ENCODE data around the gene IRGM. TPM values are rescaled to one million over a fixed set of nuclear protein-coding genes. Genes with fewer than 3 reads are reported as not detected.
"Not testable (repeated sequence)": the region's sequence is repeated elsewhere in the genome, so short reads cannot be mapped to it uniquely, and the experiment has no call there.

The IRGM gene
- polyA plus RNA-seq, 1 donor from 2014 or later: not detected

- Histone ChIP-seq H3K27ac (ENCODE audit: low read length) (no peak overlapping the region), H3K27me3 (ENCODE audit: insufficient read depth, low read depth, low read length) (no peaks in the 10 kb centered on the region), H3K36me3 (ENCODE audit: insufficient read depth, low read length) (no peaks in the 10 kb centered on the region), H2AFZ (ENCODE audit: low read depth, low read length) (no peak overlapping the region), H3K79me2 (replicated peaks; ENCODE audit: insufficient read depth, low read length) (no peaks in the 10 kb centered on the region), H3K9me2 (ENCODE audit: insufficient read depth, low read length) (no peaks in the 10 kb centered on the region), H3F3A (ENCODE audit: insufficient read depth, low read length, poor library complexity, severe bottlenecking) (no peaks in the 10 kb centered on the region), H3K9me3 (ENCODE audit: low read length) (no peaks in the 10 kb centered on the region), H3K4me2 (ENCODE audit: low read length) (no peak overlapping the region), H4K20me1 (ENCODE audit: insufficient read depth) (no peaks in the 10 kb centered on the region), H3K9ac (ENCODE audit: low read length) (no peak overlapping the region), H3K4me3 (ENCODE audit: low read length) (no peak overlapping the region)
- TF ChIP-seq RAD21 (conservative IDR thresholded peaks at IDR 0.05) (no peak), SMC3 (conservative IDR thresholded peaks at IDR 0.05; ENCODE audit: poor library complexity) (no peak), TAF1 (IDR thresholded peaks at IDR 0.05; ENCODE audit: low read depth) (no peak), EZH2 (IDR thresholded peaks at IDR 0.05; ENCODE audit: borderline replicate concordance, insufficient read depth, low read length, poor library complexity, severe bottlenecking) (no peak), EP300 (conservative IDR thresholded peaks at IDR 0.05; ENCODE audit: poor library complexity, severe bottlenecking) (no peak)
- TF ChIP-seq, protein P1, sequence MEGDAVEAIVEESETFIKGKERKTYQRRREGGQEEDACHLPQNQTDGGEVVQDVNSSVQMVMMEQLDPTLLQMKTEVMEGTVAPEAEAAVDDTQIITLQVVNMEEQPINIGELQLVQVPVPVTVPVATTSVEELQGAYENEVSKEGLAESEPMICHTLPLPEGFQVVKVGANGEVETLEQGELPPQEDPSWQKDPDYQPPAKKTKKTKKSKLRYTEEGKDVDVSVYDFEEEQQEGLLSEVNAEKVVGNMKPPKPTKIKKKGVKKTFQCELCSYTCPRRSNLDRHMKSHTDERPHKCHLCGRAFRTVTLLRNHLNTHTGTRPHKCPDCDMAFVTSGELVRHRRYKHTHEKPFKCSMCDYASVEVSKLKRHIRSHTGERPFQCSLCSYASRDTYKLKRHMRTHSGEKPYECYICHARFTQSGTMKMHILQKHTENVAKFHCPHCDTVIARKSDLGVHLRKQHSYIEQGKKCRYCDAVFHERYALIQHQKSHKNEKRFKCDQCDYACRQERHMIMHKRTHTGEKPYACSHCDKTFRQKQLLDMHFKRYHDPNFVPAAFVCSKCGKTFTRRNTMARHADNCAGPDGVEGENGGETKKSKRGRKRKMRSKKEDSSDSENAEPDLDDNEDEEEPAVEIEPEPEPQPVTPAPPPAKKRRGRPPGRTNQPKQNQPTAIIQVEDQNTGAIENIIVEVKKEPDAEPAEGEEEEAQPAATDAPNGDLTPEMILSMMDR (IDR thresholded peaks at IDR 0.05; ENCODE audit: poor library complexity, severe bottlenecking): no peak
- TF ChIP-seq, protein P2, sequence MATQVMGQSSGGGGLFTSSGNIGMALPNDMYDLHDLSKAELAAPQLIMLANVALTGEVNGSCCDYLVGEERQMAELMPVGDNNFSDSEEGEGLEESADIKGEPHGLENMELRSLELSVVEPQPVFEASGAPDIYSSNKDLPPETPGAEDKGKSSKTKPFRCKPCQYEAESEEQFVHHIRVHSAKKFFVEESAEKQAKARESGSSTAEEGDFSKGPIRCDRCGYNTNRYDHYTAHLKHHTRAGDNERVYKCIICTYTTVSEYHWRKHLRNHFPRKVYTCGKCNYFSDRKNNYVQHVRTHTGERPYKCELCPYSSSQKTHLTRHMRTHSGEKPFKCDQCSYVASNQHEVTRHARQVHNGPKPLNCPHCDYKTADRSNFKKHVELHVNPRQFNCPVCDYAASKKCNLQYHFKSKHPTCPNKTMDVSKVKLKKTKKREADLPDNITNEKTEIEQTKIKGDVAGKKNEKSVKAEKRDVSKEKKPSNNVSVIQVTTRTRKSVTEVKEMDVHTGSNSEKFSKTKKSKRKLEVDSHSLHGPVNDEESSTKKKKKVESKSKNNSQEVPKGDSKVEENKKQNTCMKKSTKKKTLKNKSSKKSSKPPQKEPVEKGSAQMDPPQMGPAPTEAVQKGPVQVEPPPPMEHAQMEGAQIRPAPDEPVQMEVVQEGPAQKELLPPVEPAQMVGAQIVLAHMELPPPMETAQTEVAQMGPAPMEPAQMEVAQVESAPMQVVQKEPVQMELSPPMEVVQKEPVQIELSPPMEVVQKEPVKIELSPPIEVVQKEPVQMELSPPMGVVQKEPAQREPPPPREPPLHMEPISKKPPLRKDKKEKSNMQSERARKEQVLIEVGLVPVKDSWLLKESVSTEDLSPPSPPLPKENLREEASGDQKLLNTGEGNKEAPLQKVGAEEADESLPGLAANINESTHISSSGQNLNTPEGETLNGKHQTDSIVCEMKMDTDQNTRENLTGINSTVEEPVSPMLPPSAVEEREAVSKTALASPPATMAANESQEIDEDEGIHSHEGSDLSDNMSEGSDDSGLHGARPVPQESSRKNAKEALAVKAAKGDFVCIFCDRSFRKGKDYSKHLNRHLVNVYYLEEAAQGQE (IDR thresholded peaks at IDR 0.05; ENCODE audit: borderline replicate concordance): no peak
Measured at GRCh38 chr5:150836064-150836463, 10.3 kb upstream of the IRGM start.

DNA sequence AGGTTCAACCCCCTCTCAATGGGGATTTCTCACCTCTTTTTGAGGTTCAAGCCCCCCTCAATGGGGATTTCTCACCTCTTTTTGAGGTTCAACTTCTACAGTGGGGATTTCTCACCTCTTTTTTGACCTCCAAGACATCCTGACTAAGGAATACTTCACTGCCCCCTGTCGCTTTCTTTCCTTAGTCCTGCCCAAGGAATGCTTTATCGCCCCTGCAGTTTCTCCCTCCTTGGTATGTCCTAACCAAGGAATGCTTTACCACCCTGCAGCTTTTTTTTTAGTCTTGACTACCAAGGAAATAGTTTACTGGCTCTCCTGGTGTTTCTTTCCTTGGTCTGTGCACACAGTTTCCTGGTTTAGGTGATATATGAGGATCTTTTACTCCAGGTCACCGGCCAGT lies 9.6 kb upstream of the IRGM start:
- no peaks in the 10 kb centered on the region for H3K9me3 ChIP-seq (ENCODE audit: low read length)
- no peak for TF ChIP-seq TAF1 (IDR thresholded peaks at IDR 0.05; ENCODE audit: low read depth)
- TF ChIP-seq, protein P2 (IDR thresholded peaks at IDR 0.05; ENCODE audit: borderline replicate concordance): no peak
- no peak for TF ChIP-seq EZH2 (IDR thresholded peaks at IDR 0.05; ENCODE audit: borderline replicate concordance, insufficient read depth, low read length, poor library complexity, severe bottlenecking)
- TF ChIP-seq, protein P1 (IDR thresholded peaks at IDR 0.05; ENCODE audit: poor library complexity, severe bottlenecking): no peak
- no peak for TF ChIP-seq RAD21 (conservative IDR thresholded peaks at IDR 0.05)
- no peak for TF ChIP-seq POLR2AphosphoS5 (IDR thresholded peaks at IDR 0.05)
- no peak for TF ChIP-seq EP300 (conservative IDR thresholded peaks at IDR 0.05; ENCODE audit: poor library complexity, severe bottlenecking)
- no peak for TF ChIP-seq SMC3 (conservative IDR thresholded peaks at IDR 0.05; ENCODE audit: poor library complexity)
- TF ChIP-seq MXI1 (conservative IDR thresholded peaks at IDR 0.05; ENCODE audit: poor library complexity, severe bottlenecking): no peak
- H3K27ac ChIP-seq (ENCODE audit: low read length): no peak overlapping the region
- no peaks in the 10 kb centered on the region for H4K20me1 ChIP-seq (ENCODE audit: insufficient read depth)
- no peaks in the 10 kb centered on the region for H3K9me2 ChIP-seq (ENCODE audit: insufficient read depth, low read length)
- H3K4me2 ChIP-seq (ENCODE audit: low read length): no peak overlapping the region
- H3K36me3 ChIP-seq (ENCODE audit: insufficient read depth, low read length): no peaks in the 10 kb centered on the region
- H3K9ac ChIP-seq (ENCODE audit: low read length): no peak overlapping the region
- no peak overlapping the region for H3K4me3 ChIP-seq (ENCODE audit: low read length)
- H3K27me3 ChIP-seq (ENCODE audit: insufficient read depth, low read depth, low read length): no peaks in the 10 kb centered on the region
- no peak overlapping the region for H2AFZ ChIP-seq (ENCODE audit: low read depth, low read length)
- no peaks in the 10 kb centered on the region for H3K79me2 ChIP-seq (replicated peaks; ENCODE audit: insufficient read depth, low read length)
- H3F3A ChIP-seq (ENCODE audit: insufficient read depth, low read length, poor library complexity, severe bottlenecking): no peaks in the 10 kb centered on the region

DNA sequence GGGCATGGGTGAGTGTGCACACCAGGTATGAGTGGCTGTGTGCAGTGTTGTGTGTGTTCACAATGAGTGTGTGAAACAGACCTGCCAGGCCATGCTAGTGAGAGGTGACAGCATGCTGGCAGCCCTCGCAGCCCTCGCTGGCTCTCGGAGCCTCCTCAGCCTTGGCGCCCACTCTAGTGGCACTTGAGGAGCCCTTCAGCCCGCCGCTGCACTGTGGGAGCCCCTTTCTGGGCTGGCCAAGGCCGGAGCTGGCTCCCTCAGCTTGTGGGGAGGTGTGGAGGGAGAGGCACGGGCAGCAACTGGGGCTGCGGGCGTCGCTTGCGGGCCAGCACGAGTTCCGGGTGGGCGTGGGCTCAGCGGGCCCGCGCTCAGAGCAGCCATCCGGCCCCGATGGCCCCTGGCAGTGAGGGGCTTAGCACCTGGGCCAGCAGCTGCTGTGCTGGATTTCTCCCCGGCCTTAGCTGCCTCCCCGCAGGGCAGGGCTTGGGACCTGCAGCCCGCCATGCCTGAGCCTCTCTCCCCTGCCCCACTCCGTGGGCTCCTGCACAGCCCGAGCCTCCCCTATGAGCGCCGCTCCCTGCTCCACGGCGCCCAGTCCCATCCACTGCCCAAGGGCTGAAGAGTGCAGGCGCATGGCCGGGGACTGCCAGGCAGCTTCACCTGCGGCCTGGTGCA lies 999 bp upstream of the IRGM start:
- not testable (repeated sequence) for H3K27ac ChIP-seq (ENCODE audit: low read length); H3K9me3 ChIP-seq (ENCODE audit: low read length); H3K4me3 ChIP-seq (ENCODE audit: low read length); H2AFZ ChIP-seq (ENCODE audit: low read depth, low read length); H3K27me3 ChIP-seq (ENCODE audit: insufficient read depth, low read depth, low read length); H4K20me1 ChIP-seq (ENCODE audit: insufficient read depth); H3K4me2 ChIP-seq (ENCODE audit: low read length); H3K36me3 ChIP-seq (ENCODE audit: insufficient read depth, low read length); H3K9me2 ChIP-seq (ENCODE audit: insufficient read depth, low read length); H3K79me2 ChIP-seq (replicated peaks; ENCODE audit: insufficient read depth, low read length); H3F3A ChIP-seq (ENCODE audit: insufficient read depth, low read length, poor library complexity, severe bottlenecking); H3K9ac ChIP-seq (ENCODE audit: low read length)

Data from neural cell (in vitro differentiated cells).